SH-SY5Y (cell line): ENCODE measurements around the gene SLC22A4.

Experiments used
- GATA2 ChIP-seq: IDR thresholded peaks from 2 replicates; pipeline ENCODE4 v1.6.1; 2011; ENCODE audit warnings: mild to moderate bottlenecking, low read depth, low read length
- GATA3 ChIP-seq: IDR thresholded peaks from 2 replicates; pipeline ENCODE4 v1.6.1; 2011; ENCODE audit warnings: low read depth, mild to moderate bottlenecking, low read length, moderate library complexity

- TF ChIP-seq GATA2 (no peak), GATA3 (no peak)
Measured at GRCh38 chr5:132391870-132392269, 97.7 kb downstream of the SLC22A4 start.
